Head of caudate nucleus (tissue), 42 donors: ENCODE data around the gene TMEM94.

Experiments used
- DNase-seq, 42 donors: peaks; one replicate each; pipeline versions ENCODE4 v3.0.0 to v3.0.0-alpha.2; 2020 to 2021; ENCODE audit warnings: mixed read lengths in 7 of 42
- intact Hi-C: fragments of 100-400 bp; cut with DNase I; formaldehyde crosslinking; loops from one replicate; pipeline ENCODE4 v1.15.0; 2022

Gene TMEM94

DNA sequence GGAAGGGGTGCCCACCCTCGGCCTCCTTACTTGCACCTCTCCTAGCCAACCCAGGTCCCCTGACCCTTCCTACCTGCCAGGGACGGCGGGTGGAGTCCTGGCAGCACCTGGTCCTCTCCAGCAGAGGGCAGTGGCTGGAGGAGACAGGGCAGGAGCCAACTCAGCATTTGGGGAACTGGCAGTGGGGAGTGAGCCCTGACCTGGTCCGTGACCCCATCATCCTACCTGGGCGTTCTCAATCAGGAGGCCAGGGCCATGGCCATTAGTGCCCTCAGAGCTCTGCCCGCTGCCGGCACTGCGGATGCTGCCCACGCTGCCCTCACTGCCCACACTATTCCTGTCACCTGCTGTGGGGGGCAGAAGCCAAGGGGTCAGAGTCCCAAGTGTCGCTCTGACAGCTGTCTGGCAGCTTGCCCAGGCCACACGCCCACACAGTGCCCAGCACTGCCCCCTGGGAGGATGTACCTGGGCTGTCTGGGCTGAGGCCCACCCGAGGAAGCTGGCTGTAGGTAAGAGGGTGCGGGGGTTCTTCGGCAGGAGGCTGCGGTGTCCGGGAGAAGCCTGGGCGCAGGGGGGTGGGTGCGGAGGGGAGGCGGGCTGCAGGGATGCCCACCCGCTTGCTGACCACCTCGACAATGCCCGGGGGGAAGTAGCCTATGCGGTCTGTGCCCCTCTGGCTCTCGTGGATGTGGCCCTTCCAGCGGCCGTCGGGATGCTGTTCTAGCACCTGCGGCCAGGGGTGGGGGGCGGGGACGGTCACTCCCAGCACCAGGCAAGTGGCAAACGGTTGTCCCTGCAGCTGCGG lies 48.1 kb downstream of the TMEM94 start:
- DNase-seq = peak in 3 of 42 donors; percentile 45 to 51 (median 49)
- intact Hi-C loops = no loop called here

DNA sequence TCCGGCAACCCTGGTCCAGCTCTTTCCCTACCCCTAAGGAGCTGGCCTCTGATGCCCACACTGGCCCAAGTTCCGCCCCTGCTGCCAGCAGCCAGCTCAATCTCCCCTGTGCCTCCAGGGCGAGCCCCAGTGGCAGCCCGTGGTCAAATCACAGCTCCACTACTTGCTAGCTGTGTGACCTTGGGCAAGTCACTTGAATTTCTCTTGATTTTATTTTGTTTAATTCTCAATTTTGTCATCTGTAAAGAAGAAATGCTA lies 48.6 kb downstream of the TMEM94 start:
- no peak for DNase-seq
- intact Hi-C loops = no loop called here

DNA sequence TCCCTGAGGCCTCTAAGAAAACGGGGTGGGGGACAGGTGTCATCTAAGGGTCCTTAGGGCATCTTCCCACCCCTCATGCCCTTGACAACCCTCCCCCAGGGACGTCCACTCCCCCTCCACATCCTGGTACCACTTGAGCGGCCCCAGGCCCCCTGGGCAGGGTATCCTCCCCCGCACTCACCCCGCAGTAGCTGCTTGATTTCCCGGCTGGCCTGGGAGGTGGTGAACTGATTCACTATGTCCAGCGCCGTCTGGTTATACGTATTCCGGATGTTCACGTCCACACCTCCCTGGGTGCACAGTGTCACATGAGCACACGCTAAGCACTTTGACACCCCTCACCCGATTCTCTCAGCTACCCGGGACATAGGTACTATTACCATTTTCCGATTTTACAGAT lies 49.2 kb downstream of the TMEM94 start:
- intact Hi-C loops = no loop called here
- DNase-seq = no peak

GRCh38 chr17:75506134-75506533 lies 49.7 kb downstream of the TMEM94 start:
- intact Hi-C loops = no loop called here
- no peak for DNase-seq

- intact Hi-C loops = no loop called here
- DNase-seq = peak in 4 of 42 donors; percentile 36 to 57 (median 44)
Observed at GRCh38 chr17:75506888-75507287, 50.5 kb downstream of the TMEM94 start.

DNA sequence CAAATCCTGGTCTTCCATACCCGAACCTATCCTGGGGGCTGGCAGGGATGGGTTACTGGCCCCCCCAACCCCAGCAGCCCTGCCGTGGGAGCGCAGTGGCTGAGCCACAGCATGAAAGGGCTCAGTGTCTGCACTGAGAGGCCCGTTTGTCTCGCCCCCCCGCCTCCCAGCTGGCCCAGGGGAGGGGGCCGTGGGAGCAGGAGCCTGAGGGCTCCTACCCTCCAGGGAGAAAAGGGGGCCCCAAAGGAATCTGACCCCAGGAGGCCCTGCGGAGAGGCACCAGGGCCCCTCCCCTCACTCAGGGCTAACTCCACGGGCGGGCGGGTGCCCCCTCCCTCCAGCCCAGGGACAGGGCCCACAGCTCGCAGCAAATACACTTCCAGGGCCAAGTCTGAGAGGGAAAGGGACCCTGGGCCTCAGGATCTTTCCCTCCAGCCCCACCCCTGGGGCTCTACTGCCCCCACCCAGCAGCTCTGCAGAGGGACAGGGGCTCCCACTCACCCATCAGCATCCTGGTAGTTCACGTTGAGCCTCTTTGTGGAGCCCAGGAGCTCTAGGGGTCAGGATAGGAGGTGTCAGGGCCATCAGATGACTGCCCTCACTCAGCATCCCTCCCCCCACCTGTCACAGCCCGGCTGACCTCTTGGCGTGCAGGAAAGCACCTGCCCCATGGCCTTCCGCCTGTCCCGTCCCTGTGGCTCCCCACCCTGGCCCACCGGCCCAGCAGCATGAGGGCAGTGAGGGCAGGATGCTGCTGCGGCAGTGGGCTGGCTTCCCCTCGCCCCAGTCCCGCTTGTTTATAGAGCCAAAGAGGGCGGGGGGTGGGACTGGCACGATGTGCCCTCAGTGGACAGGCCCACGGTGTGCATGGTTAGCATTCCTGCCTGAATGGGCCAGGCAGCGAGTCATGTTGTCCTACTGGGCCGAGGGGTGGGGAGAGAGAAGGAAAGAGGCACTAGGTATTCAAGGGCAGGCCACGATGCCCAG lies 51.6 kb downstream of the TMEM94 start:
- DNase-seq = peak; percentile 79 to 96 (median 90)
- intact Hi-C loops = no loop called here

DNA sequence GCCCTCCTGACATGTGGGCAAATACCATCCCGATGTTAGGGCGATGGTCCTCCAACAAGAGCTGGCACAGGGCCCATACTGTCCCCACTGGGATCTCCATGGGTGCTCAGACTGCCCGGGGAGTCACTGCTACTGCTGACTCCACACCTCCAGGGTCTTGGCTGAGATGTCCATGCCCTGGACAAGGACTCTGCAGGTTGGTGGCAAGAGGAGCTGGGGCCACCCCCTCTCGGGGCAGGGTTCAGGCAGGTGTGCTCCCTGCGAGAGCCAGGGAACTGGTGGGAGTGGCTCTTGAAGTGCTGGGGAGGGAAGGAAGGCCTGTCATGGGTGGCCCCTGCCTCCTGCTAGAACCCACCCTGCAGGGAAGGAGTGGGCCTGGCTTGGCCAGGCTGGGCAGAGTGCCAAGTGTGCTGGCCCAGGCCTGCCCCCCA lies 52.5 kb downstream of the TMEM94 start:
- peak in 7 of 42 donors; percentile 38 to 76 (median 60) for DNase-seq
- intact Hi-C loops = no loop called here

DNA sequence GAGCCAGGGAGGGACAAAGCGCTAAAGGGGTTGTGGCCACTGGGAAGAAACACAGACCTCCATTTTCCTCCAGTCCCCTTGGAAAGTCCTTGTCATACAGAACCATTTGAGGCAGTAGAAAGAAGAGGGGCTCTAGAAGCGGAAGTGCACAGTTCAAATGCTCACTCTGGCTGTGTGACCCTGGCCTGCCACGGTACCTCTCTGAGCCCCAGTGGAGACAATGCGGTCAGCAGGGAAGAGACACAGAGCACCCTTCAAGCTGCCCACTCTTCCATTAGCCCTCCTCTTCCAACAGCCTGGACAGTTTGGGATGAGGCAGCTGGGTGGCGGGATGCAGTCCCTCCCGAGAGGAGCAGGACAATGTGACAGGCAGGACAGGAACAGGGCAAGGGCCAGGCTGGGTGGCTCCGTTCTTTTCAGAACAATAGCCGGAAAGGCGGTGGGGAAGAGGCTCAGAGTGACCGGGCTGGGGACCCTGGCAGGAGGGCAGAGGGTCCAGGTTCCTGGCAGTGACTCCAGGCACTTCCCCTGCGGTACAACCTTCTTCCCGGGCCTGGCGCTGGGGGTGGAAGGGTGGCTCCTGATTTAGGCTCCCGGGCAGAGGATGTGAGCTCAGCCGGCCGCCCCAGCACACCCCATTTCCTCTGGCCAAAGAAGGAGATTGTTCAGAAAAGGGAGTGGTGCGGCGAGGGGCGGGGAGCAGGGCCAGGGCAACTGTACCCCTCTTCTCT lies 53.3 kb downstream of the TMEM94 start:
- peak in 1 of 42 donors; percentile 58 for DNase-seq
- intact Hi-C loops = no loop called here

DNA sequence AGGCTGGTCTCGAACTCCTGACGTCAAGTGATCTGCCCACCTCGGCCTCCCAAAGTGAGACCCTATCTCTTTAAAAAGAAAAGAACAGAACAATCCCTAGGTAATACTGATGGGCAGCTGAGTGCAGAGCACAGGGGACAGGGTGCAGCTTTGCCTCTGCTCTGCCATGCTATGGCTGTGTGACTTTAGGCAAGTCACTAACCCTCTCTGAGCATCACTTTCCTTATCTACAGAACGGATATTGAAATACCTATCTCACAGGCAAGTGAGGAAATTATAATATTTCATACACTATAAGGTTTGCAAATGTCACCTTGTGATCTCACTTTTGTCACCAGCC lies 54.8 kb downstream of the TMEM94 start:
- intact Hi-C loops = no loop called here
- DNase-seq = no peak

DNA sequence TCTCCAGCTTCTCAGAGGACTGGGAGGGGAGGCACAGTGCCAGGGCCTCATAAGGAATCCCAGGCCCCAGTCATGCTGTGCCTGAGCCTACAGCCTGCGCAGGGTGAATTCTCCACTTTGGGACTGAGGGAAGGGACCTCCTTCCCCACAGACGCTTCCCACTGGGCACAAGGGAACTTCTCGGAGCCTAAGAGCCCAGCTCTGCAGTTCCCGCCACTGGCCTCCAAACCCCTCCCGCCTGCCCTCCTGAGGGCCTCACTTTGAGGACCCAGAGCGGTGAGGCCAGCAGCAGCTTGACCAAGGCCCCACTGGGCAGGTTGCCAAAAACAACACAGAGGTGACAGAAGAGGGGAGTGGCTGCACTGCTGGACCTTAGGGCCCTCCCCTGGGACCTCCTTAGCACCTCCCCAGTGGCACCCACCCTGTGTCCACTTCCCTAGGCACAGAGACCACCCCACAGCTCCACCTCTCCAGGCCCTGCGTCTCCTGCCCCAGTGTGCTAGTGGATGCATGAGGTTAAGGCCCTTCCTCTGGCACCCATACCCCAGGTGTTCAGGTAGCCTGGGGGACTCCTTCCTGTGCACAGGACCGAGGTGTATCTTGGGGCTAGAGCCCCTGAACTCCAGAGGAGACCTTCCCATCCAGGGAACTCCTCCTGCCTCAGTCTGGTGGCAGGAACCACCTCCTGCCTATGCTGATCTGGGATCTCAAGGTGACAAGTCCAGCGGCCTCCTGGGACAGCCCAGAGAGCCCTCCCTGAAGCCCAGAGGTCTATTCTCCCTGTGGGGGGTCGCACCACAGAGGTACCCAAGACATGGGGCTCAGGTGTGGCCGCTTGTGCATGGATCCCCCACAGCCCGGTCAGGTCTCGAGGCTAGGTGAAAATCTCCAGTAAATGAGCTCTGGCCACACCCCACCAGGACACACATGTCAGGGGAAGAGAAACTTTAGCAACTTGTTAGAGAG lies 55.5 kb downstream of the TMEM94 start:
- intact Hi-C loops = no loop called here

DNA sequence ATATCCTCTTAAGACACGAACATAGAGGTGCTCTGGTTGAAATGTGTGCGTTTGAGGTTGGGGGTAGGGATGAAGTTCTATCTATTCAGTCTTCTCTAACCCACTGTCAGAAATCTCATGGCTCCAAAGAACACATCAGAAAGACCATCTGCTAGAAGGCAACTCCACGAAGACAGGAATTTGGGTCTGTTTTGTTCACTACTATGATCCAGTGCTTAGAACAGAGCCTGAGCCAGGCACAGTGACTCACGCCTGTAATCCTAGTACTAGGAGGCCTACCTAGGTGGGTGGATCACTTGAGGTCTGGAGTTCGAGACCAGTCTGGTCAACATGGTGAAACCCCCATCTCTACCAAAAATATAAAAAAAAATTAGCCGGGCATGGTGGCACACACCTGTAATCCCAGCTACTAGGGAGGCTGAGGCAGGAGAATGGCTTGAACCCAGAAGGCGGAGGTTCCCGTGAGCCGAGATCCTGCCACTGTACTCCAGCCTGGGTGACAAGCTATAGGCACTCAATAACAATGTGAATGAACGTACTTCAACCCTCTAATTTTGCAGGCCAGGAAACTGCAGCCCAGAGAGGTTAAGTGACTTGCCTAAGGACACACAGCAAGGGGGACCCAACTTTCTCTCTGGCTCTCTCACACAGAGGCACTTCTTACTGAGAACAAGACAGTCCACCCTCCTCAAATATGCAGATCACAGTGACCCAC lies 56.6 kb downstream of the TMEM94 start:
- intact Hi-C loops = no loop called here

More for the DNA sequence above, 55.5 kb downstream of the TMEM94 start:
- peak in 2 of 42 donors; percentile 20 to 45 for DNase-seq

GRCh38 chr17:75513641-75514000 lies 57.2 kb downstream of the TMEM94 start:
- intact Hi-C loops = no loop called here
- no peak for DNase-seq

More for the DNA sequence above, 56.6 kb downstream of the TMEM94 start:
- no peak for DNase-seq

GRCh38 chr17:75514299-75514918 lies 58.0 kb downstream of the TMEM94 start:
- peak in 5 of 42 donors; percentile 25 to 76 (median 40) for DNase-seq
- intact Hi-C loops = loop anchor here (2.0 kb wide), 1 partner anchor 88 kb away; no protein-coding TSS in a partner anchor

DNA sequence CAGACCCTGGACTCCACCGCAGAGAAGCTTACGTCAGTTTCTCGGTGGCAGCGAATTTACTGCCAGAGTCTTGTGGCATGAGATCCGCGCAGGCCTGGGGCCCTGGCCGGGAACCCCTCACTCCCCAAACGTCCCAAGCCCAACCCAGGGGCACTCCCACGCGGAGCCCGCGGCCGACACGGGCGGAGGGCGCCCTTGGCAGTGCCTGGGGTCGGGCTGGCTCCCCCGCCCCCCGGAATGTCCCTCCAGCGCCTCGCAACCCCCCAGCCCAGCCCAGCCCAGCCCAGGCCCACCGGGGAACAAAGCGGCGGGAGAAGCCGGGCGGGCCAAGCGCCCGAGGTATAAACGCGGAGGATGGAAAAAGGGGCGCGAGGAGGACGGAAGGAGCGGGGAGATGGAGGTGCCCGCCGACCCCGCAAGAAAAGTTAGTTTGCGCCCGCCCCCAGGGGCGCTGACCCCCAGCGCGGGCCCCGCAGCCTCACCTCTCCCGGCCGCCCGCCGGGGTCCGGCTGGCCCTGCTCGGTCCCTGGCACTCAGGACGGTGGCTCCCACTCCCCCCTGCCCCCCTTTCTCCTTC lies 58.6 kb downstream of the TMEM94 start:
- intact Hi-C loops = loop anchor here (2.0 to 5.0 kb wide), 3 partner anchors 58 to 88 kb away; partner anchors contain the start of genes MYO15B and TMEM94
- peak in 4 of 42 donors; percentile 30 to 60 (median 37) for DNase-seq

DNA sequence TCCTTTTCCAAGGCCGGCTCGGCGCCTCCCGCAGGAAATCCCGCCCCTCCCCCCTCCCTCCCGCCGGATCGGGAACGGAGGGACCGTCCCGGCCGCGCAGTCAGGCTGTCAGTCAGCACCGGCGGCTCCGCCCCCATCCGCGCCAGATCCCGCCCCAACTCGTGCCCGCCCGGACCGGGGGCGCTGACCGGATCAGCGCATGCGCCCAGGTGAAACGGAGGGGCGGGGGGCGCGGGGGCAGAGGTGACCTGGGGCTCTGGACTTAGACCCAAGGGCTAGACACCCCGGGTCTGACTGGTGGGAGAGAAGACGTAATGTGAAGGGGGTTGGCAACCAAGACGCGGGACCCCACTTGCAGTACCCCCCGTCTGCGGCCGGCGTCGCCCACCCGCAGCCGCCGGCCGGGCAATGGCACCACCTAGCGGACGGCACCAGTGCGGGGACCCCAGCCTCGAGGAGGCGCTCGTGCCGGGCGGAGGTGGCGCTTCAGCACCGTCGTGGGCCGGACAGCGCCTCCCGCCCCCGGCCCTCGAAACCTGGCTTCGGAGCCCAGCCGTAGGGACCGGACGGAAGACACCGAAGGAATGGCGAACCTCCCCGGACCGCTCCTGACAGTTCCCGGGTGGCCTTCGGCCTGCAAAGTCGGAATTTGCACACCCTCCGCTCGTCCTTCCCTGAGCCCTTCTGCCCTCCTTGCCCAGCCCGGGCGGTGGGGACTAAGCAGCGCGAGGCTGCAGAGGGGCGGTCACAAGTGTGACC lies 59.2 kb downstream of the TMEM94 start, which contains the start of gene CASKIN2:
Gene CASKIN2 (minus strand): TSS at position 42 of the 759 bp plus-strand sequence. CDS start 1,733 bp downstream, outside the sequence.
- peak; percentile 90 to 99 (median 97) for DNase-seq
- intact Hi-C loops = loop anchor here (2.0 to 5.0 kb wide), 3 partner anchors 58 to 89 kb away; partner anchors contain the start of genes MYO15B and TMEM94

- intact Hi-C loops = loop anchor here (5.0 kb wide), 2 partner anchors 59 to 71 kb away; partner anchors contain the start of genes MYO15B and TMEM94
- peak; percentile 91 to 99 (median 97) for DNase-seq
Observed at GRCh38 chr17:75516255-75516618, 59.8 kb downstream of the TMEM94 start, which contains the start of gene TSEN54. TSEN54 (plus strand) TSS chr17:75516528; CDS start chr17:75516561, 33 bp downstream.
